A673 (cell line): ENCODE measurements around the gene RUNDC3A.

Source experiments
- EZH2 ChIP-seq: fragments of 200-600 bp; sonication (generic); IDR thresholded peaks from 2 replicates; pipeline ENCODE4 v1.6.1; 2017; ENCODE audit warnings: borderline replicate concordance, low read depth, mild to moderate bottlenecking, mixed read lengths, antibody characterized with exemption, low read length; ENCODE audit not compliant: poor library complexity, severe bottlenecking
- TF ChIP-seq, protein P1 (sequence below): fragments of 300-800, 200-600 bp; sonication (generic); conservative IDR thresholded peaks from 2 replicates; pipeline ENCODE4 v1.5.1; 2017; ENCODE audit warnings: low read depth, mild to moderate bottlenecking, antibody characterized with exemption, low read length, moderate library complexity, mixed read lengths

DNA sequence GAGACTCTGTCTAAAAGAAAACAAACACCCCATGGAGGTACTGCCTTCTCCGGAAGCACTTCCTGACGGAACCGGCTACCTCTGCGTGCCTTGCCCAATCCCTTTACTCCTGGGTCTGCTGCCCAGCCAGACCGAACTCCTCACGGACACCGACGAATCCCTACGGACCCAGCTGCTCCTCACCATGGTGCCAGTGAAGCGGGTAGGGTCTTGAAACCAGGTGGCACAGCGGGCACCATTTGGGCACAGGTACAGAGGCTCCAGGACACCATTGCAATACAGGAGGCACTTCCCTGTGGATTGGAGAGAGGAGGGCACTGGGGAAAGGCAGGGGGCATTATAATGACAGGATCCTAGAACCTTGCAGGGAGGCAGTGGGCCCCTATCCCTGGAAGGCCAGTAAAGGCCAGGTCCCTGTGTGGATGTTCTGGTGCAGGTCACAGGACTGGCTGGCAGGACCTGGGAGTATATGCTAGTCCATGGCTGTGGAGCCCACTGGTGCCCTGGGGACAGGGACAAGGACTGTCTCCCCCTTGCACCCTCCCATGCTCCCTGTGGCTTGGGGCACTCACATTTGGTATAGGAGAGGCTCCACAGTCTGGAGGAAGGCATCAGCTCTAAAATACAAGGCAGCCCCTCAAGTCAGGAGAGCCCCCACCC is 14.0 kb downstream of the RUNDC3A start:
- no peak for TF ChIP-seq EZH2
- TF ChIP-seq, protein P1, sequence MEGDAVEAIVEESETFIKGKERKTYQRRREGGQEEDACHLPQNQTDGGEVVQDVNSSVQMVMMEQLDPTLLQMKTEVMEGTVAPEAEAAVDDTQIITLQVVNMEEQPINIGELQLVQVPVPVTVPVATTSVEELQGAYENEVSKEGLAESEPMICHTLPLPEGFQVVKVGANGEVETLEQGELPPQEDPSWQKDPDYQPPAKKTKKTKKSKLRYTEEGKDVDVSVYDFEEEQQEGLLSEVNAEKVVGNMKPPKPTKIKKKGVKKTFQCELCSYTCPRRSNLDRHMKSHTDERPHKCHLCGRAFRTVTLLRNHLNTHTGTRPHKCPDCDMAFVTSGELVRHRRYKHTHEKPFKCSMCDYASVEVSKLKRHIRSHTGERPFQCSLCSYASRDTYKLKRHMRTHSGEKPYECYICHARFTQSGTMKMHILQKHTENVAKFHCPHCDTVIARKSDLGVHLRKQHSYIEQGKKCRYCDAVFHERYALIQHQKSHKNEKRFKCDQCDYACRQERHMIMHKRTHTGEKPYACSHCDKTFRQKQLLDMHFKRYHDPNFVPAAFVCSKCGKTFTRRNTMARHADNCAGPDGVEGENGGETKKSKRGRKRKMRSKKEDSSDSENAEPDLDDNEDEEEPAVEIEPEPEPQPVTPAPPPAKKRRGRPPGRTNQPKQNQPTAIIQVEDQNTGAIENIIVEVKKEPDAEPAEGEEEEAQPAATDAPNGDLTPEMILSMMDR: no peak
